IMR-90 (cell line): Measurements from ENCODE around the gene NEK9. TPM values are rescaled to one million over a fixed set of nuclear protein-coding genes. Genes with fewer than 3 reads are reported as not detected.

Source experiments
- ATAC-seq: fragments of 200-7000 bp; cut with Tn5 transposase; 2 replicates; pipeline ENCODE4 v1.9.1; 2020; ENCODE audit warnings: low read depth, mild to moderate bottlenecking, moderate library complexity
- BruUV-seq: library from RNA; stranded (reverse); fragments of 400-500 nt; replicated peaks from 2 replicates; lab custom pipeline; 2021; lab: Mats Ljungman, UMichigan
- CTCF ChIA-PET: fragments of 300-600 bp; formaldehyde crosslinking; extraction: SDS; loops from one replicate; lab custom pipeline; 2021; ENCODE audit warnings: antibody characterized with exemption; lab: Yijun Ruan, JAX
- POLR2A ChIA-PET: fragments of 300-600 bp; sonication (Branson Sonifier 250); formaldehyde crosslinking; loops from one replicate; lab custom pipeline; 2022; ENCODE audit warnings: antibody characterized with exemption; ENCODE audit not compliant: unreplicated experiment; lab: Charles Lee
- DNase-seq: peaks from one replicate; pipeline ENCODE4 v3.0.0; 2013
- H2AFZ ChIP-seq: replicated peaks from 2 replicates; pipeline ENCODE3; 2013; ENCODE audit warnings: low read length, mild to moderate bottlenecking; ENCODE audit not compliant: poor library complexity
- H2AK5ac ChIP-seq: 2 replicates; pipeline ENCODE4 v1.6.1; 2013; ENCODE audit warnings: low read depth, low read length, inconsistent platforms
- H2AK9ac ChIP-seq: replicated peaks from 2 replicates; pipeline ENCODE3; 2013; ENCODE audit warnings: mild to moderate bottlenecking, low read depth, low read length, moderate library complexity; ENCODE audit not compliant: poor library complexity
- H2BK120ac ChIP-seq: 2 replicates; pipeline ENCODE4 v1.6.1; 2013; ENCODE audit warnings: low read depth, low read length, inconsistent platforms
- H2BK15ac ChIP-seq: 3 replicates; pipeline ENCODE4 v1.6.1; 2013; ENCODE audit warnings: low read depth, low read length, inconsistent platforms
- H2BK20ac ChIP-seq: 2 replicates; pipeline ENCODE4 v1.6.1; 2013; ENCODE audit warnings: low read depth, mild to moderate bottlenecking, inconsistent platforms, low read length, moderate library complexity
- H2BK5ac ChIP-seq: 2 replicates; pipeline ENCODE4 v1.6.1; 2013; ENCODE audit warnings: mild to moderate bottlenecking, low read depth, low read length, inconsistent platforms; ENCODE audit not compliant: poor library complexity, severe bottlenecking
- H3K14ac ChIP-seq: replicated peaks from 2 replicates; pipeline ENCODE4 v1.6.1; 2013; ENCODE audit warnings: low read depth, low read length, inconsistent platforms
- H3K18ac ChIP-seq: 2 replicates; pipeline ENCODE4 v1.6.1; 2013; ENCODE audit warnings: low read depth, low read length, control low read depth
- H3K23ac ChIP-seq: 2 replicates; pipeline ENCODE4 v1.6.1; 2013; ENCODE audit warnings: low read depth, low read length, inconsistent platforms
- H3K27ac ChIP-seq: 2 replicates; pipeline ENCODE4 v1.5.1; 2013; ENCODE audit warnings: mild to moderate bottlenecking, control low read depth, low read length; ENCODE audit not compliant: insufficient read depth
- H3K27me3 ChIP-seq: 2 replicates; pipeline ENCODE4 v1.6.1; 2013; ENCODE audit warnings: low read length; ENCODE audit not compliant: control insufficient read depth, insufficient read depth
- H3K36me3 ChIP-seq: 2 replicates; pipeline ENCODE4 v1.6.1; 2013; ENCODE audit warnings: low read length, mixed read lengths; ENCODE audit not compliant: control insufficient read depth, insufficient read depth
- H3K4ac ChIP-seq: 2 replicates; pipeline ENCODE4 v1.6.1; 2013; ENCODE audit warnings: low read depth, low read length, inconsistent platforms
- H3K4me1 ChIP-seq: 2 replicates; pipeline ENCODE4 v1.6.1; 2013; ENCODE audit warnings: low read length, mixed read lengths; ENCODE audit not compliant: control insufficient read depth, insufficient read depth
- H3K4me2 ChIP-seq: 2 replicates; pipeline ENCODE4 v1.6.1; 2013; ENCODE audit warnings: low read depth, mild to moderate bottlenecking, control low read depth, low read length, moderate library complexity
- H3K4me3 ChIP-seq: 2 replicates; pipeline ENCODE4 v1.5.1; 2013; ENCODE audit warnings: low read depth, mild to moderate bottlenecking, control low read depth, low read length, moderate library complexity; ENCODE audit not compliant: insufficient read depth
- H3K56ac ChIP-seq: 2 replicates; pipeline ENCODE4 v1.6.1; 2013; ENCODE audit warnings: low read length, inconsistent platforms; ENCODE audit not compliant: insufficient read depth; ENCODE audit errors: extremely low read depth
- H3K79me1 ChIP-seq, 2 experiments: 2 replicates each; pipeline ENCODE4 v1.6.1; 2013; ENCODE audit warnings: low read length in 2 of 2, inconsistent platforms in 1 of 2, low read depth in 1 of 2
- H3K9ac ChIP-seq: 2 replicates; pipeline ENCODE4 v1.6.1; 2013; ENCODE audit warnings: low read depth, low read length, control low read depth
- H3K9me1 ChIP-seq: 2 replicates; pipeline ENCODE4 v1.6.1; 2013; ENCODE audit warnings: low read length, inconsistent platforms; ENCODE audit not compliant: insufficient read depth
- H3K9me3 ChIP-seq: 2 replicates; pipeline ENCODE4 v1.6.1; 2013; ENCODE audit warnings: low read length; ENCODE audit not compliant: control insufficient read depth, insufficient read depth
- H4K20me1 ChIP-seq: 2 replicates; pipeline ENCODE4 v1.6.1; 2013; ENCODE audit warnings: low read length, inconsistent platforms; ENCODE audit not compliant: insufficient read depth
- H4K5ac ChIP-seq: 2 replicates; pipeline ENCODE4 v1.6.1; 2013; ENCODE audit warnings: mild to moderate bottlenecking, low read depth, low read length, control low read depth
- H4K8ac ChIP-seq, 2 experiments: 2 replicates each; pipeline ENCODE4 v1.6.1; 2013; ENCODE audit warnings: low read depth in 2 of 2, low read length in 2 of 2, control low read depth in 1 of 2, inconsistent platforms in 1 of 2
- H4K91ac ChIP-seq: 2 replicates; pipeline ENCODE4 v1.6.1; 2013; ENCODE audit warnings: low read depth, low read length, inconsistent platforms; ENCODE audit not compliant: insufficient read depth
- BHLHE40 ChIP-seq: fragments of 150-350 bp; IDR thresholded peaks from 2 replicates; pipeline ENCODE4 v1.6.1; 2016; ENCODE audit warnings: mild to moderate bottlenecking, low read depth, low read length
- CEBPB ChIP-seq: IDR thresholded peaks from 2 replicates; pipeline ENCODE4 v1.6.1; 2012; ENCODE audit warnings: low read depth, low read length, improper control_type of control experiment
- CHD1 ChIP-seq: IDR thresholded peaks from 2 replicates; pipeline ENCODE4 v1.6.1; 2012; ENCODE audit warnings: low read depth, low read length, improper control_type of control experiment
- CTCF ChIP-seq: conservative IDR thresholded peaks from 2 replicates; pipeline ENCODE4 v1.5.1; 2012; ENCODE audit warnings: mild to moderate bottlenecking, low read depth, low read length, improper control_type of control experiment
- ELK1 ChIP-seq: fragments of 150-350 bp; IDR thresholded peaks from 2 replicates; pipeline ENCODE4 v1.6.1; 2016; ENCODE audit warnings: low read depth, mild to moderate bottlenecking, low read length, moderate library complexity, borderline replicate concordance
- MAFK ChIP-seq: IDR thresholded peaks from 2 replicates; pipeline ENCODE4 v1.6.1; 2012; ENCODE audit warnings: low read depth, low read length, improper control_type of control experiment
- MAZ ChIP-seq: IDR thresholded peaks from 2 replicates; pipeline ENCODE4 v1.6.1; 2012; ENCODE audit warnings: low read depth, mild to moderate bottlenecking, low read length, improper control_type of control experiment, moderate library complexity, borderline replicate concordance
- MXI1 ChIP-seq: IDR thresholded peaks from 2 replicates; pipeline ENCODE4 v1.6.1; 2012; ENCODE audit warnings: low read depth, mild to moderate bottlenecking, low read length, moderate library complexity, borderline replicate concordance
- POLR2A ChIP-seq: IDR thresholded peaks from 2 replicates; pipeline ENCODE4 v1.6.1; 2012; ENCODE audit warnings: mild to moderate bottlenecking, low read depth, low read length
- RAD21 ChIP-seq: IDR thresholded peaks from 2 replicates; pipeline ENCODE4 v1.6.1; 2012; ENCODE audit warnings: low read length, improper control_type of control experiment
- RCOR1 ChIP-seq: IDR thresholded peaks from 2 replicates; pipeline ENCODE4 v1.6.1; 2012; ENCODE audit warnings: mild to moderate bottlenecking, low read length, improper control_type of control experiment; ENCODE audit not compliant: insufficient replicate concordance
- RFX5 ChIP-seq: IDR thresholded peaks from 2 replicates; pipeline ENCODE4 v1.8.0; 2012; ENCODE audit warnings: low read depth, mild to moderate bottlenecking, low read length, moderate library complexity
- SMC3 ChIP-seq: fragments of 150-350 bp; IDR thresholded peaks from 2 replicates; pipeline ENCODE4 v1.6.1; 2016; ENCODE audit warnings: low read depth, mild to moderate bottlenecking, antibody characterized with exemption, low read length, moderate library complexity
- USF2 ChIP-seq: fragments of 150-350 bp; IDR thresholded peaks from 2 replicates; pipeline ENCODE4 v1.6.1; 2017; ENCODE audit warnings: mild to moderate bottlenecking, antibody characterized with exemption, low read length, low read depth
- WGBS, 2 experiments: methylation state at CpG; one replicate each; pipeline versions ENCODE4 v1.1.5 to v1.1.7; 2013; ENCODE audit warnings: missing lambda C conversion rate in 2 of 2; ENCODE audit not compliant: insufficient read length in 1 of 2; ENCODE audit errors: extremely low coverage in 2 of 2; 5-methylcytosine and 5-hydroxymethylcytosine counted together
- dilution Hi-C: fragments of 300-500 bp; cut with HindIII; formaldehyde crosslinking; loops from one replicate; pipeline ENCODE4 v1.14.3; 2018; ENCODE audit warnings: low sequenced_read_pairs; ENCODE audit not compliant: unreplicated experiment
- in situ Hi-C: fragments of 300-500 bp; cut with MboI; formaldehyde crosslinking; loops from 3 replicates; pipeline ENCODE4 v1.14.3; 2019; ENCODE audit warnings: low sequenced_read_pairs, inconsistent platforms, mixed read lengths
- intact Hi-C: fragments of 100-400 bp; cut with micrococcal nuclease; formaldehyde crosslinking; loops from 2 replicates; pipeline ENCODE4 v1.10.0; 2022
- polyA plus RNA-seq, 3 experiments: library from polyadenylated mRNA; depleted of rRNA; stranded (reverse); fragments of >200 nt; gene quantifications; 2 replicates each; pipeline ENCODE4 v1.2.3, GENCODE V29; 2012; ENCODE audit warnings: low replicate concordance in 1 of 3
- total RNA-seq: library from RNA; depleted of rRNA; stranded (reverse); fragments of >200 nt; gene quantifications from 2 replicates; pipeline ENCODE4 v1.2.3, GENCODE V29; 2012

NEK9 gene
- total and polyA plus RNA-seq, 2 of the 4 experiments (the other 2 are of a cell fraction) = 22.9 to 23.2 TPM

GRCh38 chr14:75066691-75067090 is 60.2 kb downstream of the NEK9 start:
- Histone ChIP-seq H3K4me1 (peaks cover 6% of the 10 kb centered on the region), H3K9me3 (no peaks in the 10 kb centered on the region), H3K23ac (no peak overlapping the region), H4K20me1 (no peaks in the 10 kb centered on the region), H3K27me3 (no peaks in the 10 kb centered on the region), H3K4me2 (no peak overlapping the region), H3K9ac (no peak overlapping the region), H2BK15ac (no peak overlapping the region), H3K4me3 (no peak overlapping the region), H2BK20ac (no peak overlapping the region), H3K56ac (no peak overlapping the region), H4K5ac (no peak overlapping the region), H3K36me3 (no peaks in the 10 kb centered on the region), H3K18ac (no peak overlapping the region), H2AFZ (no peak overlapping the region), H3K27ac (no peak overlapping the region), H4K8ac (no peak overlapping the region), H2AK5ac (no peak overlapping the region), H3K4ac (no peak overlapping the region), H2AK9ac (no peak overlapping the region), H3K9me1 (peaks cover 3% of the 10 kb centered on the region; the same call in 1 of the 2 replicates), H4K91ac (no peak overlapping the region), H2BK5ac (no peak overlapping the region), H3K14ac (no peak overlapping the region), H2BK120ac (no peak overlapping the region), H3K79me1 (peaks cover 10 to 26% of the 10 kb centered on the region in 2 experiments)
- DNase-seq (no peak), ATAC-seq (no peak)
- dilution Hi-C loops (no loop called here), intact Hi-C loops (loop anchor here (5.0 kb wide), 1 partner anchor 124 kb away; no protein-coding TSS in a partner anchor), in situ Hi-C loops (no loop called here)
- BruUV-seq = no TSS peak
- WGBS, 2 experiments = no CpG with 5 or more reads among the region's 3 CpGs
- POLR2A ChIA-PET = no interaction called here
- TF ChIP-seq BHLHE40 = no peak
- no peak for TF ChIP-seq CTCF
- TF ChIP-seq USF2 = no peak
- TF ChIP-seq POLR2A = no peak
- TF ChIP-seq RFX5 = no peak
- no peak for TF ChIP-seq CEBPB
- no peak for TF ChIP-seq MAZ
- TF ChIP-seq SMC3 = no peak
- no peak for TF ChIP-seq MAFK
- TF ChIP-seq ELK1 = no peak
- TF ChIP-seq CHD1 = no peak
- TF ChIP-seq MXI1 = no peak
- no peak for TF ChIP-seq RAD21
- no peak for TF ChIP-seq RCOR1
- CTCF ChIA-PET = interaction anchor here (0.6 kb wide), 1 partner anchor 24 kb away, joined by 3 read pairs; no protein-coding TSS in a partner anchor
